K562 (cell line): Measurements from ENCODE around the gene ZCWPW1. TPM values are rescaled to one million over a fixed set of nuclear protein-coding genes. Genes with fewer than 3 reads are reported as not detected.

Experiments used
- BRCA1 ChIP-seq, 2 experiments: fragments of 450-650 bp in 1 of 2; sonication (generic) in 1 of 2; formaldehyde crosslinking in 1 of 2; IDR thresholded peaks; 2 replicates each; pipeline versions ENCODE4 v1.5.0 to v1.6.1; 2017 to 2020; ENCODE audit warnings: mild to moderate bottlenecking in 1 of 2, missing genetic modification reagents in 1 of 2
- CHD1 ChIP-seq: fragments of 200-600 bp; sonication (generic); IDR thresholded peaks from one replicate; pipeline ENCODE4 v1.6.1; 2012; ENCODE audit warnings: mild to moderate bottlenecking, moderate library complexity, low read length, inconsistent platforms
- FIP1L1 ChIP-seq: fragments of 200-400 bp; formaldehyde crosslinking; IDR thresholded peaks from 2 replicates; pipeline ENCODE4 v1.6.1; 2018; ENCODE audit warnings: mild to moderate bottlenecking, low read depth, low read length; ENCODE audit not compliant: poor library complexity, severe bottlenecking
- HDAC6 ChIP-seq: IDR thresholded peaks from 2 replicates; pipeline ENCODE4 v1.6.1; 2012; ENCODE audit warnings: low read depth, mild to moderate bottlenecking, control low read depth, inconsistent platforms, low read length, moderate library complexity
- PHTF2 ChIP-seq: fragments of 250-450 bp; sonication (Bioruptor Pico); IDR thresholded peaks from 2 replicates; pipeline ENCODE4 v1.5.0; 2021; ENCODE audit warnings: mild to moderate bottlenecking
- POLR2A ChIP-seq: fragments of 450-650 bp; conservative IDR thresholded peaks from 2 replicates; pipeline ENCODE4 v1.6.1; 2016
- POLR2AphosphoS2 ChIP-seq: IDR thresholded peaks from 2 replicates; pipeline ENCODE4 v1.6.1; 2012; ENCODE audit warnings: low read length, improper control_type of control experiment
- SRSF1 ChIP-seq: fragments of 200-400 bp; formaldehyde crosslinking; IDR thresholded peaks from 2 replicates; pipeline ENCODE4 v1.6.1; 2017; ENCODE audit warnings: mild to moderate bottlenecking, low read depth, low read length, moderate library complexity
- SUPT5H ChIP-seq: fragments of 450-650 bp; IDR thresholded peaks from 2 replicates; pipeline ENCODE4 v1.6.1; 2016
- ZNF12 ChIP-seq: sonication (generic); formaldehyde crosslinking; IDR thresholded peaks from 2 replicates; pipeline ENCODE4 v1.4.0; 2020; ENCODE audit warnings: mild to moderate bottlenecking, missing genetic modification reagents
- ZNF830 ChIP-seq: fragments of 250-450 bp; sonication (Bioruptor Pico); IDR thresholded peaks from 2 replicates; pipeline ENCODE4 v1.5.0; 2021; ENCODE audit warnings: mild to moderate bottlenecking
- polyA plus RNA-seq, 8 experiments: library from polyadenylated mRNA; depleted of rRNA in 4 of 8; stranded (reverse) in 5 of 8; unstranded in 3 of 8; fragments of >200 nt; fragmentation: Nextera tagmentation in 2 of 8; fragmentation: Illumina TruSeq in 1 of 8; extraction: Ambion mirVana in 2 of 8; extraction: Trizol in 1 of 8; gene quantifications; 2 replicates each; pipeline versions ENCODE4 v1.2.1 to v1.2.3, GENCODE V29; 2011 to 2014; ENCODE audit warnings: inconsistent platforms in 1 of 8, missing spikeins in 1 of 8
- total RNA-seq, 7 experiments: library from RNA; depleted of rRNA in 6 of 7; stranded (reverse); fragments of >200 nt in 6 of 7; fragmentation: Illumina TruSeq in 2 of 7; extraction: Trizol in 2 of 7; gene quantifications; 2 replicates each; pipeline versions ENCODE4 v1.2.1 to v1.2.3, GENCODE V29; 2011 to 2021; ENCODE audit warnings: low replicate concordance in 1 of 7
- TF ChIP-seq, protein P1 (sequence below): fragments of 200-600 bp; sonication (generic); IDR thresholded peaks from one replicate; pipeline ENCODE4 v1.6.1; 2012; ENCODE audit warnings: mild to moderate bottlenecking, low read depth, low read length, inconsistent platforms
- TF ChIP-seq, protein P2 (sequence below): fragments of 450-650 bp; IDR thresholded peaks from 2 replicates; pipeline ENCODE4 v1.6.1; 2016; ENCODE audit warnings: low read depth, mild to moderate bottlenecking, moderate library complexity
- TF ChIP-seq, protein P3 (sequence below), 2 experiments: fragments of 450-650 bp; IDR thresholded peaks; 2 replicates each; pipeline ENCODE4 v1.6.1; 2016

ZCWPW1 gene
- total and polyA plus RNA-seq, 9 of the 15 experiments (the other 6 are each of a cell fraction or from before 2014, with no cell fraction given): 0.18 to 1.7 (median 1.2) TPM

DNA sequence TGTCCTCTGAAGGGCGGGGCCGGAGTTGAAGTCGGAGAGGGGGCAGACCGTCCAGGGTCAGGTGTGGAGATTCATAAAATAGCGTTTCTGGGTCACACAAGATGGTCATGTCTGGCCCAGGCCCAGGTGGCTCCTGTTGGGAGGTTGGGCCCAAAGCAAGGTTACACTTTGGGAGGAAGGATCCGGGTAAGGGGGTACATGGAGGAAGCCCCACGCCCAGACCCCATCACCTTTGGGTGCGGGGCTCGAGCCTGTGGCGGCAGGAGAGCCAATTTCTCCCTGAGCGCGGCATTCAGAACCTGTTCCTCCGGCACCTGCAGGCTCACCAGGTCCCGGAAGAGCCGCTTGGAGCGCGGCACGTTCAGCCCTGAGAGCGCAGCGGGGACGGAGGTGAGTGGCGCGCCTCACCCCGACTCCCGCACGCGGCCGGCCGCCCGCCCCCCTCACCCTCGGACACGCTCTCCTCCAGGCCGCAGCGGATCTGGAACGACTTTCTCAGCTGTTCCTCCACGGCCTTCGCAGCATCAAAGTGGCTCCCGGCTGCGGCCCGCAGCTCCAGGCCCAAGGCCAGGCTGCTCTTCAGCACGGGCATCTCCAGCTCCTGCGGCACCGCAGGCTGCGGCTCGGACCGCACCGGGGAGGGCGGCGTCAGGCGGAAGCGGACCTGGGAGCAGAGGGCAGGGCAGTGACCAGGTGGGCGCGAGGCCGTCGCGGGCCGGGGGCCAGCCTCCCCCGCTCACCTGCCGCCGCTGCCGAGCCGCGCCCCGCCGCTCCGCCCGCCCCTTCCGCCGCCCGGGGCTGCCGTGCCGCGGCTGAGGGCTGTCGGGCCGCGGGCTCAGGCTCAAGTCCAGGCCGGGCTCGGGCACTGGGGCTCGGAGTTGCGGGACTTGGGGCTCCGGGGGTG, 7.2 kb upstream of the ZCWPW1 start (continued):
- no peak for TF ChIP-seq BRCA1 (IDR thresholded peaks at IDR 0.05)
- 0 out of 2 replicates have a peak, but pooled peaks have one; percentile 14 for TF ChIP-seq BRCA1 (CRISPR knock-in tag; IDR thresholded peaks at IDR 0.05)
- TF ChIP-seq, protein P1, sequence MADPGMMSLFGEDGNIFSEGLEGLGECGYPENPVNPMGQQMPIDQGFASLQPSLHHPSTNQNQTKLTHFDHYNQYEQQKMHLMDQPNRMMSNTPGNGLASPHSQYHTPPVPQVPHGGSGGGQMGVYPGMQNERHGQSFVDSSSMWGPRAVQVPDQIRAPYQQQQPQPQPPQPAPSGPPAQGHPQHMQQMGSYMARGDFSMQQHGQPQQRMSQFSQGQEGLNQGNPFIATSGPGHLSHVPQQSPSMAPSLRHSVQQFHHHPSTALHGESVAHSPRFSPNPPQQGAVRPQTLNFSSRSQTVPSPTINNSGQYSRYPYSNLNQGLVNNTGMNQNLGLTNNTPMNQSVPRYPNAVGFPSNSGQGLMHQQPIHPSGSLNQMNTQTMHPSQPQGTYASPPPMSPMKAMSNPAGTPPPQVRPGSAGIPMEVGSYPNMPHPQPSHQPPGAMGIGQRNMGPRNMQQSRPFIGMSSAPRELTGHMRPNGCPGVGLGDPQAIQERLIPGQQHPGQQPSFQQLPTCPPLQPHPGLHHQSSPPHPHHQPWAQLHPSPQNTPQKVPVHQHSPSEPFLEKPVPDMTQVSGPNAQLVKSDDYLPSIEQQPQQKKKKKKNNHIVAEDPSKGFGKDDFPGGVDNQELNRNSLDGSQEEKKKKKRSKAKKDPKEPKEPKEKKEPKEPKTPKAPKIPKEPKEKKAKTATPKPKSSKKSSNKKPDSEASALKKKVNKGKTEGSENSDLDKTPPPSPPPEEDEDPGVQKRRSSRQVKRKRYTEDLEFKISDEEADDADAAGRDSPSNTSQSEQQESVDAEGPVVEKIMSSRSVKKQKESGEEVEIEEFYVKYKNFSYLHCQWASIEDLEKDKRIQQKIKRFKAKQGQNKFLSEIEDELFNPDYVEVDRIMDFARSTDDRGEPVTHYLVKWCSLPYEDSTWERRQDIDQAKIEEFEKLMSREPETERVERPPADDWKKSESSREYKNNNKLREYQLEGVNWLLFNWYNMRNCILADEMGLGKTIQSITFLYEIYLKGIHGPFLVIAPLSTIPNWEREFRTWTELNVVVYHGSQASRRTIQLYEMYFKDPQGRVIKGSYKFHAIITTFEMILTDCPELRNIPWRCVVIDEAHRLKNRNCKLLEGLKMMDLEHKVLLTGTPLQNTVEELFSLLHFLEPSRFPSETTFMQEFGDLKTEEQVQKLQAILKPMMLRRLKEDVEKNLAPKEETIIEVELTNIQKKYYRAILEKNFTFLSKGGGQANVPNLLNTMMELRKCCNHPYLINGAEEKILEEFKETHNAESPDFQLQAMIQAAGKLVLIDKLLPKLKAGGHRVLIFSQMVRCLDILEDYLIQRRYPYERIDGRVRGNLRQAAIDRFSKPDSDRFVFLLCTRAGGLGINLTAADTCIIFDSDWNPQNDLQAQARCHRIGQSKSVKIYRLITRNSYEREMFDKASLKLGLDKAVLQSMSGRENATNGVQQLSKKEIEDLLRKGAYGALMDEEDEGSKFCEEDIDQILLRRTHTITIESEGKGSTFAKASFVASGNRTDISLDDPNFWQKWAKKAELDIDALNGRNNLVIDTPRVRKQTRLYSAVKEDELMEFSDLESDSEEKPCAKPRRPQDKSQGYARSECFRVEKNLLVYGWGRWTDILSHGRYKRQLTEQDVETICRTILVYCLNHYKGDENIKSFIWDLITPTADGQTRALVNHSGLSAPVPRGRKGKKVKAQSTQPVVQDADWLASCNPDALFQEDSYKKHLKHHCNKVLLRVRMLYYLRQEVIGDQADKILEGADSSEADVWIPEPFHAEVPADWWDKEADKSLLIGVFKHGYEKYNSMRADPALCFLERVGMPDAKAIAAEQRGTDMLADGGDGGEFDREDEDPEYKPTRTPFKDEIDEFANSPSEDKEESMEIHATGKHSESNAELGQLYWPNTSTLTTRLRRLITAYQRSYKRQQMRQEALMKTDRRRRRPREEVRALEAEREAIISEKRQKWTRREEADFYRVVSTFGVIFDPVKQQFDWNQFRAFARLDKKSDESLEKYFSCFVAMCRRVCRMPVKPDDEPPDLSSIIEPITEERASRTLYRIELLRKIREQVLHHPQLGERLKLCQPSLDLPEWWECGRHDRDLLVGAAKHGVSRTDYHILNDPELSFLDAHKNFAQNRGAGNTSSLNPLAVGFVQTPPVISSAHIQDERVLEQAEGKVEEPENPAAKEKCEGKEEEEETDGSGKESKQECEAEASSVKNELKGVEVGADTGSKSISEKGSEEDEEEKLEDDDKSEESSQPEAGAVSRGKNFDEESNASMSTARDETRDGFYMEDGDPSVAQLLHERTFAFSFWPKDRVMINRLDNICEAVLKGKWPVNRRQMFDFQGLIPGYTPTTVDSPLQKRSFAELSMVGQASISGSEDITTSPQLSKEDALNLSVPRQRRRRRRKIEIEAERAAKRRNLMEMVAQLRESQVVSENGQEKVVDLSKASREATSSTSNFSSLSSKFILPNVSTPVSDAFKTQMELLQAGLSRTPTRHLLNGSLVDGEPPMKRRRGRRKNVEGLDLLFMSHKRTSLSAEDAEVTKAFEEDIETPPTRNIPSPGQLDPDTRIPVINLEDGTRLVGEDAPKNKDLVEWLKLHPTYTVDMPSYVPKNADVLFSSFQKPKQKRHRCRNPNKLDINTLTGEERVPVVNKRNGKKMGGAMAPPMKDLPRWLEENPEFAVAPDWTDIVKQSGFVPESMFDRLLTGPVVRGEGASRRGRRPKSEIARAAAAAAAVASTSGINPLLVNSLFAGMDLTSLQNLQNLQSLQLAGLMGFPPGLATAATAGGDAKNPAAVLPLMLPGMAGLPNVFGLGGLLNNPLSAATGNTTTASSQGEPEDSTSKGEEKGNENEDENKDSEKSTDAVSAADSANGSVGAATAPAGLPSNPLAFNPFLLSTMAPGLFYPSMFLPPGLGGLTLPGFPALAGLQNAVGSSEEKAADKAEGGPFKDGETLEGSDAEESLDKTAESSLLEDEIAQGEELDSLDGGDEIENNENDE: peak; percentile 62
- TF ChIP-seq PHTF2 (CRISPR knock-in tag): no peak
- TF ChIP-seq, protein P2, sequence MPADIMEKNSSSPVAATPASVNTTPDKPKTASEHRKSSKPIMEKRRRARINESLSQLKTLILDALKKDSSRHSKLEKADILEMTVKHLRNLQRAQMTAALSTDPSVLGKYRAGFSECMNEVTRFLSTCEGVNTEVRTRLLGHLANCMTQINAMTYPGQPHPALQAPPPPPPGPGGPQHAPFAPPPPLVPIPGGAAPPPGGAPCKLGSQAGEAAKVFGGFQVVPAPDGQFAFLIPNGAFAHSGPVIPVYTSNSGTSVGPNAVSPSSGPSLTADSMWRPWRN: no peak
- TF ChIP-seq CHD1: peak; percentile 98
- TF ChIP-seq FIP1L1: peak; percentile 96
- 0 out of 2 replicates have a peak, but pooled peaks have one; percentile 33 for TF ChIP-seq HDAC6
- peak; percentile 85; the same call in 1 of the 2 replicates for TF ChIP-seq ZNF830 (CRISPR knock-in tag)
- TF ChIP-seq, protein P3, sequence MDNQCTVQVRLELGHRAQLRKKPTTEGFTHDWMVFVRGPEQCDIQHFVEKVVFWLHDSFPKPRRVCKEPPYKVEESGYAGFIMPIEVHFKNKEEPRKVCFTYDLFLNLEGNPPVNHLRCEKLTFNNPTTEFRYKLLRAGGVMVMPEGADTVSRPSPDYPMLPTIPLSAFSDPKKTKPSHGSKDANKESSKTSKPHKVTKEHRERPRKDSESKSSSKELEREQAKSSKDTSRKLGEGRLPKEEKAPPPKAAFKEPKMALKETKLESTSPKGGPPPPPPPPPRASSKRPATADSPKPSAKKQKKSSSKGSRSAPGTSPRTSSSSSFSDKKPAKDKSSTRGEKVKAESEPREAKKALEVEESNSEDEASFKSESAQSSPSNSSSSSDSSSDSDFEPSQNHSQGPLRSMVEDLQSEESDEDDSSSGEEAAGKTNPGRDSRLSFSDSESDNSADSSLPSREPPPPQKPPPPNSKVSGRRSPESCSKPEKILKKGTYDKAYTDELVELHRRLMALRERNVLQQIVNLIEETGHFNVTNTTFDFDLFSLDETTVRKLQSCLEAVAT (IDR thresholded peaks at IDR 0.05): peak in 1 of 2 experiments; percentile 15; a peak in 1 of 4 replicates
- TF ChIP-seq ZNF12 (CRISPR knock-in tag): peak; percentile 50; the same call in 1 of the 2 replicates
- TF ChIP-seq SUPT5H: peak; percentile 75
- 0 out of 2 replicates have a peak, but pooled peaks have one; percentile 17 for TF ChIP-seq SRSF1
- TF ChIP-seq POLR2AphosphoS2: 0 out of 2 replicates have a peak, but pooled peaks have one; percentile 58
- TF ChIP-seq POLR2A: peak; percentile 77
